Adipose tissue (tissue), 3 donors: ENCODE data around the gene SLC1A7. TPM values are rescaled to one million over a fixed set of nuclear protein-coding genes. Genes with fewer than 3 reads are reported as not detected.

Experiments
- H3K27ac ChIP-seq: one replicate; pipeline ENCODE4 v1.5.1; 2013; ENCODE audit warnings: low read depth, low read length
- WGBS, 3 donors: extraction: QIAGEN DNeasy Blood & Tissue Kit; methylation state at CpG; one replicate each; pipeline ENCODE4 v1.1.7; 2013; 5-methylcytosine and 5-hydroxymethylcytosine counted together
- polyA plus RNA-seq, 3 donors: library from polyadenylated mRNA; stranded (reverse); fragments of 200-250 nt; gene quantifications; one replicate each; pipeline ENCODE4 v1.2.3, GENCODE V29; 2013
- donor health status: healthy with polysubstance abuse.
- donor health status: Bipolar disorder and iron deficiency.
- donor health status: healthy.

Gene SLC1A7
- polyA plus RNA-seq, 3 donors: 0.03 to 0.90 (median 0.54) TPM

GRCh38 chr1:53073868-53074311 lies 68.5 kb downstream of the SLC1A7 start:
- WGBS, 3 donors: 64 to 79% (median 65%) methylated on average over 10 of the region's 10 CpGs
- H3K27ac ChIP-seq: no peak overlapping the region

- H3K27ac ChIP-seq: no peak overlapping the region
Observed at GRCh38 chr1:53073287-53073686, 69.2 kb downstream of the SLC1A7 start.

GRCh38 chr1:53071915-53072314 lies 70.5 kb downstream of the SLC1A7 start:
- WGBS, 3 donors: 90 to 96% (median 95%) methylated on average over 1 of the region's 1 CpG

More at GRCh38 chr1:53073287-53073686, 69.2 kb downstream of the SLC1A7 start:
- 92 to 95% (median 94%) methylated on average over 7 of the region's 7 CpGs for WGBS, 3 donors

GRCh38 chr1:53071167-53071865 lies 71.1 kb downstream of the SLC1A7 start:
- H3K27ac ChIP-seq: no peak overlapping the region
- 82 to 89% (median 84%) methylated on average over 17 of the region's 17 CpGs for WGBS, 3 donors

More at GRCh38 chr1:53071915-53072314, 70.5 kb downstream of the SLC1A7 start:
- no peak overlapping the region for H3K27ac ChIP-seq

- H3K27ac ChIP-seq: no peak overlapping the region
- 95 to 98% (median 97%) methylated on average over 12 of the region's 12 CpGs for WGBS, 3 donors
Observed at GRCh38 chr1:53070621-53071020, 71.8 kb downstream of the SLC1A7 start.

- 90 to 92% (median 92%) methylated on average over 31 of the region's 31 CpGs for WGBS, 3 donors
- H3K27ac ChIP-seq: no peak overlapping the region
Observed at GRCh38 chr1:53069663-53070327, 72.6 kb downstream of the SLC1A7 start.

GRCh38 chr1:53069265-53069662 lies 73.2 kb downstream of the SLC1A7 start:
- WGBS, 3 donors: 84 to 87% (median 87%) methylated on average over 7 of the region's 7 CpGs
- H3K27ac ChIP-seq: no peak overlapping the region

- no peak overlapping the region for H3K27ac ChIP-seq
- WGBS, 3 donors: 87 to 93% (median 91%) methylated on average over 7 of the region's 7 CpGs
Observed at GRCh38 chr1:53068314-53069099, 73.9 kb downstream of the SLC1A7 start.

- 86 to 90% (median 88%) methylated on average over 2 of the region's 2 CpGs for WGBS, 3 donors
- H3K27ac ChIP-seq: no peak overlapping the region
Observed at GRCh38 chr1:53067886-53068285, 74.6 kb downstream of the SLC1A7 start.

GRCh38 chr1:53066891-53067738 lies 75.3 kb downstream of the SLC1A7 start:
- H3K27ac ChIP-seq: no peak overlapping the region
- WGBS, 3 donors: 82 to 84% (median 84%) methylated on average over 13 of the region's 13 CpGs

- WGBS, 3 donors: 62 to 84% (median 70%) methylated on average over 6 of the region's 6 CpGs
- no peak overlapping the region for H3K27ac ChIP-seq
Observed at GRCh38 chr1:53066488-53066887, 76.0 kb downstream of the SLC1A7 start.

GRCh38 chr1:53065391-53065790 lies 77.0 kb downstream of the SLC1A7 start:
- H3K27ac ChIP-seq: no peak overlapping the region
- WGBS, 3 donors: 88 to 95% (median 95%) methylated on average over 7 of the region's 7 CpGs

GRCh38 chr1:53063744-53064515 lies 78.5 kb downstream of the SLC1A7 start:
- no peak overlapping the region for H3K27ac ChIP-seq

GRCh38 chr1:53062708-53063591 lies 79.5 kb downstream of the SLC1A7 start:
- WGBS, 3 donors: 14 to 27% (median 17%) methylated on average over 59 to 61 of the region's 61 CpGs
- no peak overlapping the region for H3K27ac ChIP-seq

More at GRCh38 chr1:53063744-53064515, 78.5 kb downstream of the SLC1A7 start:
- WGBS, 3 donors: 88 to 95% (median 92%) methylated on average over 9 of the region's 9 CpGs

- peak within 1 kb of the TSS; percentile 20 for H3K27ac ChIP-seq
- 1 to 7% (median 1%) methylated on average over 32 to 73 of the region's 73 CpGs for WGBS, 3 donors
Observed at GRCh38 chr1:53061859-53062707, 80.4 kb downstream of the SLC1A7 start, which contains the start of gene PODN. Gene PODN (plus strand): TSS chr1:53062213. CDS start chr1:53069856, 7,643 bp downstream.
